Ishikawa (cell line): ENCODE results near the gene TSPAN18.

Experiments
- CEBPB ChIP-seq: IDR thresholded peaks from 2 replicates; pipeline ENCODE4 v1.6.1; 2012
- CREB1 ChIP-seq: IDR thresholded peaks from 2 replicates; pipeline ENCODE4 v1.6.1; 2012; ENCODE audit warnings: low read depth
- EGR1 ChIP-seq: IDR thresholded peaks from 2 replicates; pipeline ENCODE4 v1.6.1; 2012
- EP300 ChIP-seq: IDR thresholded peaks from 2 replicates; pipeline ENCODE4 v1.6.1; 2012; ENCODE audit warnings: borderline replicate concordance
- FOXM1 ChIP-seq: IDR thresholded peaks from 2 replicates; pipeline ENCODE4 v1.6.1; 2012; ENCODE audit warnings: low read depth, borderline replicate concordance
- MAX ChIP-seq: IDR thresholded peaks from 2 replicates; pipeline ENCODE4 v1.6.1; 2012
- NFIC ChIP-seq: IDR thresholded peaks from 2 replicates; pipeline ENCODE4 v1.6.1; 2012
- RAD21 ChIP-seq: IDR thresholded peaks from 2 replicates; pipeline ENCODE4 v1.6.1; 2012; ENCODE audit warnings: low read depth
- REST ChIP-seq: IDR thresholded peaks from 2 replicates; pipeline ENCODE4 v1.6.1; 2012; ENCODE audit warnings: low read depth, mild to moderate bottlenecking
- TAF1 ChIP-seq: IDR thresholded peaks from 2 replicates; pipeline ENCODE4 v1.6.1; 2012; ENCODE audit warnings: low read depth, mild to moderate bottlenecking
- TCF12 ChIP-seq: IDR thresholded peaks from 2 replicates; pipeline ENCODE4 v1.6.1; 2012; ENCODE audit warnings: low read depth
- TEAD4 ChIP-seq: IDR thresholded peaks from 2 replicates; pipeline ENCODE4 v1.6.1; 2012
- USF1 ChIP-seq: IDR thresholded peaks from 2 replicates; pipeline ENCODE4 v1.6.1; 2012
- YY1 ChIP-seq: IDR thresholded peaks from 2 replicates; pipeline ENCODE4 v1.6.1; 2012; ENCODE audit warnings: low read depth
- ZBTB7A ChIP-seq: IDR thresholded peaks from 2 replicates; pipeline ENCODE4 v1.6.1; 2012; ENCODE audit warnings: low read depth

Gene TSPAN18

GRCh38 chr11:44906649-44907048, 179.9 kb downstream of the TSPAN18 start:
- TF ChIP-seq TCF12 (no peak), USF1 (no peak), EGR1 (no peak), CEBPB (no peak), CREB1 (no peak), ZBTB7A (no peak), EP300 (no peak), MAX (no peak), RAD21 (no peak)

GRCh38 chr11:44909557-44909956, 182.8 kb downstream of the TSPAN18 start:
- TF ChIP-seq CEBPB (no peak), YY1 (no peak), EP300 (no peak), TCF12 (no peak), ZBTB7A (no peak), NFIC (no peak), CREB1 (no peak), FOXM1 (no peak), REST (no peak), TAF1 (no peak), TEAD4 (no peak), EGR1 (no peak), RAD21 (no peak), USF1 (no peak), MAX (no peak)

GRCh38 chr11:44910591-44910990, 183.8 kb downstream of the TSPAN18 start:
- no peak for TF ChIP-seq EP300
- no peak for TF ChIP-seq CREB1
- no peak for TF ChIP-seq TCF12
- TF ChIP-seq REST, result no peak
- TF ChIP-seq USF1, result no peak
- no peak for TF ChIP-seq NFIC
- TF ChIP-seq TAF1, result no peak
- no peak for TF ChIP-seq CEBPB
- no peak for TF ChIP-seq EGR1

GRCh38 chr11:44911029-44911814, 184.5 kb downstream of the TSPAN18 start:
- TF ChIP-seq TAF1 (no peak), RAD21 (peak; percentile 68), FOXM1 (no peak), EP300 (no peak)

- TF ChIP-seq TCF12 (no peak), EP300 (no peak), CREB1 (no peak), ZBTB7A (no peak), CEBPB (no peak), RAD21 (no peak), TAF1 (no peak), FOXM1 (no peak), YY1 (no peak), REST (no peak), TEAD4 (no peak), NFIC (no peak), EGR1 (no peak)
Measured at GRCh38 chr11:44912270-44912987, 185.7 kb downstream of the TSPAN18 start.
